ENCODE measurements around the gene CADM2. TPM values are rescaled to one million over a fixed set of nuclear protein-coding genes. Genes with fewer than 3 reads are reported as not detected.
"Not testable (repeated sequence)": the region's sequence is repeated elsewhere in the genome, so short reads cannot be mapped to it uniquely, and the experiment has no call there.

The CADM2 gene
- total RNA-seq, 1 donor from 2014 or later, result not detected

DNA sequence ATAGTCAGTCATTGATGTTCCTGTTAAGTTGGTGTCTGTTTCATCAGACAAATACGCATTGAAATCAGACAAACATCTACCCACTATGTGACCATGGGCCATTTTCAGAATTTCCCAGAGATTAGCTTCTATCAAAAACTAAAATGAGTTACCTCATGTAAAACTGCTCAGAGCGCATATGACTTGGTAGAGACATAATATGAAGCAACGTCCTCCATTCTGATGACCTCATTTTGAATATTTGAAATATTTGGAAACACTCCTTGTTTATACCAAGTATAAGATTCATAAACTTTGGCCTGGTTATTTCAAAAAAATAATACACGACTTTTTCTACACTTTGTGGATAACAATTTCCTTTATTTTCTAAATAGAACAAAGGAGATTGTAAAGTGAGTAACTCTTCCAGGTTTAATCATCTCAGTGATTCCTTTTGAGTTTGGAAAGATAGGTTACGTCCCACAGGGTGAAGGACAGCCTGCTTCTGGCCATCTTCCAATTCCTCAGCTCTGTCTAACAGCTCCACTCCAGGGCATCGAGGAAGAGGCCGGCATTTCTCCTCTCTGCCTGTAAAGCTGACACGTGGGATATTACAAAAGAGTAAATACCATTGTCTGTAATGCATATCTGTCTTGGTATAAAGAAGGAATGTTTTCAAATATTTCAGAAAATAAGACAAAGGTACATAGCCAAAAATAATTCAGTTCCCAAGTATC lies 122.6 kb downstream of the CADM2 start:
- no peak for DNase-seq

DNA sequence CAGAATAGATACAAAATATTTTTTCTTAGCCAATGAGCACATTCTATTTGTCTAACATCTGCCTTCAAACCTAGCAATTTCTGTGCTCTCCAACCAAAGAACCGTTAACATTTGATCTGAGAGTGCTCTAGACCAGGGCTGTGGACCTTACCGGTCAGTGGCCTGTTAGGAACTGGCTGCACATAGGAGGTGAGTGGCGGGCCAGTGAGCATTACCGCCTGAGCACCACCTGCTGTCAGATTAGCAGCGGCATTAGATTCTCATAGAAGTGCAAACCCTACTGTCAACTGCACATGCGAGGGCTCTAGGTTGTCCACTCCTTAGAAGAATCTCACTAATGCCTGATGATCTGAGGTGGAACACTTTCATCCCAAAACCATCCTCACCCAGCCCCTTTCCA lies 131.7 kb downstream of the CADM2 start:
- DNase-seq, result no peak

DNA sequence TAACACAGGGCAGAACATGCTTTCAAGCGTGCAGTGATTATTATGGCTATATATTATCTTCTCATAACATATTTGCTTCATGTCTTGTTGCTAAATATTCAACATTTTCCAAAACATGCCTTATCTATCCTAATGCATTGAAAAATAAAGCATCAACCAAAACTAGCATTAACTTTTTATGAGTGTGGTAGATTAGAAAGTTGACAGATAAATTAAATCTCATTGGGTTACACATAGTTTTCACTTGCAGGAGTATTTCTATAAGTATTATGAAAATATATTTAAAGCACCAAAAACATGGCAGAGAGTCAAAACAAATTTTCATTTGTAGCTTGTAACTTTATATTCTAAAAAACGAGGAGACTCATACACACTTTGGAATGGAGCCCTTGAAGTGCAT lies 141.5 kb downstream of the CADM2 start:
- DNase-seq, result no peak

DNA sequence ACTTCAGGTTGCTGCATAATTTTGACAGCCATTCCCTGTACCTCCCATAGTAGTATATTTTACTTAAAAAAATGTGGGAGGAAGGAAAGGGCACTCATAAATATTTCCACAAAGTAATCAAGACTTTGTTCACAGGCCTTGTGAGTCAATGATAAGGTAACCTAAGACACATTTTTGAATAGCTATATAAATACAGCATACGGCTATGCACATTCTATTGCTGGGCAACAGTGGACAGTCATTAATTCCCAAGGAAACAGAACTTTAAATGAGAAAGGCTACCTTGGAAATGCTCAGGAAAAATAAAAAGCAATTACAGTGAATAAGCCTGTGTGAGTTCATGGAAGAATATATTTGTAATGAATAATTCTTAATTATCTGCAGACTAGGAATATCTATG lies 144.0 kb downstream of the CADM2 start:
- DNase-seq, result no peak

DNA sequence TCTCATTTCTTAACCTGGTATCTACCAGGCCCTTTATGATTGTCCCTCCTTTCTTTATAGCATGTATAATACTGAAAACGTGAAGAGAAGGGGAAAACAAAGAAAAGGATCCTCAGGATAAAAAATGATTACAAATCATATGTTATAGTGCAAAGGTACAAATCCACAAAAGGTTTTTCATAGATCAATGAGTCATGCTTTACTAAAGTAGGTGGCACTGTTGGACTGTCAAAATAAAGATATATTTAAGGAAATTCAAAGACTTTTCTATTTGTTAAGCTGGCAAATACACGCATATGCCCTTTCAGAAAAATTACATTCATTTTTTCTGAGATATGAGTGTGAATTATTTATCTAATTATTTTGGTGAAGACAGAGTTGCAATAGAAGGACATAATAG lies 151.6 kb downstream of the CADM2 start:
- no peak for DNase-seq

DNA sequence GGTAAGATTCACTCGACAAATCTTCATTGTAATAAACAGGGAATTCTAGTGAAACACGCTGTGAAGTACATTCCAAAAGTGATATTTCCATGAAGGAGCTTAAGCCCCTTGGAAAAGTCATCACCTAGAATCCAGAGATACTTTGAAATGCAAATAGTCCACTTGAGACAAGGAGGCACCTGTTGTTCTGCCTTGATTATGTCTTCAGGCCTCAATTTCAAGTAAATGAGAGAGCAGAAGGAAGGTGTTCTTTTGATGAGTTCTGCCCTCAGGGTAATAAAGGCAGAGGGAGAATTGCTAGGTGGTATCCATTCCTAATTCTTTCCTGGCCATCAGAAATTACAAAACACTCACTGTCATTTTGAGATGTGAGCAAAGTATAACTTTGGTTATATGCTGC lies 162.1 kb downstream of the CADM2 start:
- no peak for DNase-seq

DNA sequence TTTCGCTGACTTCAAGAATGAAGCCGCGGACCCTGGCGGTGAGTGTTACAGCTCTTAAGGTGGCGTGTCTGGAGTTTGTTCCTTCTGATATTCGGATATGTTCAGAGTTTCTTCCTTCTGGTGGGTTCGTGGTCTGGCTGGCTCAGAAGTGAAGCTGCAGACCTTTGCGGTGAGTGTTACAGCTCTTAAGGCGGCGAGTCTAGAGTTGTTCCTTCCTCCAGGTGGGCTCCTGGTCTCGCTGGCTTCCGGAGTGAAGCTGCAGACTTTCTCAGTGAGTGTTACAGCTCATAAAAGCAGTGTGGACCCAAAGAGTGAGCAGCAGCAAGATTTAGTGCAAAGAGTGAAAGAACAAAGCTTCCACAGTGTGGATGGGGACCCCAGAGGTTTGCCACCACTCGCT lies 174.1 kb downstream of the CADM2 start:
- DNase-seq, result not testable (repeated sequence)

DNA sequence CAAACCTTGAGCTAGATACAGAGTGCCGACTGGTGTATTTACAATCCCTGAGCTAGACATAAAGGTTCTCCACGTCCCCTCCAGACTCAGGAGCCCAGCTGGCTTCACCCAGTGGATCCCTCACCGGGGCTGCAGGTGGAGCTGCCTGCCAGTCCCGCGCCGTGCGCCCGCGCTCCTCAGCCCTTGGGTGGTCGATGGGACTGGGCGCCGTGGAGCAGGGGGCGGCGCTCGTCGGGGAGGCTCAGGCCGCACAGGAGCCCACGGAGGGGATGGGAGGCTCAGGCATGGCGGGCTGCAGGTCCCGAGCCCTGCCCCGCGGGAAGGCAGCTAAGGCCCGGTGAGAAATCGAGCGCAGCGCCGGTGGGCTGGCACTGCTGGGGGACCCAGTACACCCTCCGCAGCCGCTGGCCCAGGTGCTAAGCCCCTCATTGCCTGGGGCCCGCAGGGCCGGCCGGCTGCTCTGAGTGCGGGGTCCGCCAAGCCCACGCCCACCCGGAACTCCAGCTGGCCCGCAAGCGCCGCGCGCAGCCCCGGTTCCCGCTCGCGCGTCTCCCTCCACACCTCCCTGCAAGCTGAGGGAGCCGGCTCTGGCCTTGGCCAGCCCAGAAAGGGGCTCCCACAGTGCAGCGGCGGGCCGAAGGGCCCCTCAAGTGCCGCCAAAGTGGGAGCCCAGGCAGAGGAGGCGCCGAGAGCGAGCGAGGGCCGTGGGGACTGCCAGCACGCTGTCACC lies 175.1 kb downstream of the CADM2 start:
- not testable (repeated sequence) for DNase-seq

DNA sequence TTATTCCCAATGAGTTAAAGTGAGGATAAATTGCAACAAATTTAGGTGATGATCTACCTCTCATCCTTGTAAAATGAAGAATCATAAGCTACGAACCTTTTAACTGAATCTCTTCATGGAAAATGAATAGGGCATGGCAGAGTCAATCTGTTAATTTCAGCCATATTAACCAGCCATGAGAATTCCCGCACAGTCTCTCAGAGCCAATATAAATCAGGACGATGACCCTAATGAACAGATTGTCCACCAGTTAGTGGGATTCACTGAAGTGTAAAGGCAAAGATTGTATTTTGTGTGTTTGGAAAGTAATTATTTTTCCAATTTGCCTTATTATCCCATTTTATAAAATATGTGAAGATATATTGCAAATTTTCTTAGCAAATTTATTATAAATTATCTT lies 183.8 kb downstream of the CADM2 start:
- DNase-seq, result no peak

DNA sequence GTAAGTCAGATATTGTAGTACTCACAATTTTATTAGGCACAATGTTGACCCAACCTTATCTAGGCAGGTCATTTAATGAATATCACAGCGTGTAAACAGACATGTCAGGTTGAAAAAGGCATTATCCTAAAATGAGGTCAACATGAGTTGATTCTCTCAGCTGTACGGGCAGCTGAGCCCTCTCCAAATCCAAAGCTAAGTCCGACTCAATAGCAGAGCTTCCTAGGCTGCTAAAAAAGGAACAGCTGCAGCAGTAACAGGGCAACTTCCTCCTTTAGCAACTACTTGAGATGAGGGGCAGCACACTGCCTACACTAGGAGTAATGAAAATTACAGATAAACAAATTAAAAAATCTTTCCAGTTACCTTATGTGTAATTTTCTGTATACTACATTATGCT lies 189.2 kb downstream of the CADM2 start:
- DNase-seq, result no peak

DNA sequence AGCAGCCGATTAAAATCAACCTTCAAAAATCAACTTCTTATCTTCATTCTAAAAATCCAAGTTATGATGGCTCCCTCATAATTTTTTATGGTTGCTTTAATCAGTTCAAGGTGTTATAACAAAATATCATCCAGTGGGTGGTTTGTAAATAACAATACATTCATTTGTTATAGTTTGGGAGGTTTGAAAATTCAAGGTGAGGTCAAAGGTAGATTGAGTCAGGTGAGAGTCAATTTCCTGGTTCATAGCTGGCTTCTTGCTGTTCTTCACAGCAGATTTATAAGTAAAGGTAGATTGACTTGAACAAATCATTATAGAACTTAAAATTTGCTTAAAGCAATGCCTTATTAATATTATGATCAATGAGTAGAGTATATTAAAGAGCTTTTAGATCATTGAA lies 192.8 kb downstream of the CADM2 start:
- no peak for DNase-seq

DNA sequence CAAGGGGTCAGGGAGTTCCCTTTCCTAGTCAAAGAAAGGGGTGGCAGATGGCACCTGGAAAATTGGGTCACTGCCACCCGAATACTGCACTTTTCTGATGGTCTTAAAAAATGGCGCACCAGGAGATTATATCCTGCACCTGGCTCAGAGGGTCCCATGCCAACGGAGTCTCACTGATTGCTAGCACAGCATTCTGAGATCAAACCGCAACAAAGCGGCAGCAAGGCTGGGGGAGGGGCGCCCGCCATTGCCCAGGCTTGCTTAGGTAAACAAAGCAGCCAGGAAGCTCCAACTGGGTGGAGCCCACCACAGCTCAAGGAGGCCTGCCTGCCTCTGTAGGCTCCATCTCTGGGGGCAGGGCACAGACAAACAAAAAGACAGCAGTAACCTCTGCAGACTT lies 194.5 kb downstream of the CADM2 start:
- not testable (repeated sequence) for DNase-seq

DNA sequence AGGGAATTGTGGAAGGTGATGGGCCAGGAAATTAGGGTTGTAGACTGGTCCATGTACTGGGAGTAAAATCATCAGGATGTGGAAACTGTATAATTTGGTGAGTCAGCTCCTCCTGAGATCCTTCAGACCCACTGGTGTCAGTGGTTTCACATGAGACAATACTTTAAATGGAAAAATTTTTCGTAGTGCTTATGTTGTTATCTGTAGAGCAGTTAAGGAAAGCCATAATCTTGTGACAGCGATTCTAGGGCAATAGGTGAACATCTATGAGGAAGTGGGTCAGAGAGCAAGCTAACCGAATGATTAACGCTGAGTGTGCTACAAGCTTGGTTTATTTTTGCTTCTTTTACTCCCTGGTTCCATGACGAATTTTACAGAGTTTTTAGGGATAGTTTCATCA lies 200.6 kb downstream of the CADM2 start:
- DNase-seq, result no peak

DNA sequence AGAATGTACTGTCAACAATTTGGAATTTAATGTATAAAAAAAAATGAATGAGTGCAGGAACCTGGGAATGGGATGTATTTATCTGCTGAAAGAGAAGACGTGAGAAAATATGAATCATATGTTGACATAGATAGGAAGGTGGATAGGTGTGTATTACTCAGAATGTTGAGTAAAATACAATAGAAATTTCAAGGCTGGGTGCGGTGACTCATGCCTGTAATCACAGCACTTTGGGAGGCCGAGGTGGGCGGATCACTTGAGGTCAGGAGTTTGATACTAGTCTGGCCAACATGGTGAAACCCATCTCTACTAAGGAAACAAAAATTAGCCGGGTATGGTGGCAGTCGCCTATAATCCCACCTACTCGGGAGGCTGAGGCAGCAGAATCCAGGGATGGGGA lies 202.8 kb downstream of the CADM2 start:
- DNase-seq, result no peak

DNA sequence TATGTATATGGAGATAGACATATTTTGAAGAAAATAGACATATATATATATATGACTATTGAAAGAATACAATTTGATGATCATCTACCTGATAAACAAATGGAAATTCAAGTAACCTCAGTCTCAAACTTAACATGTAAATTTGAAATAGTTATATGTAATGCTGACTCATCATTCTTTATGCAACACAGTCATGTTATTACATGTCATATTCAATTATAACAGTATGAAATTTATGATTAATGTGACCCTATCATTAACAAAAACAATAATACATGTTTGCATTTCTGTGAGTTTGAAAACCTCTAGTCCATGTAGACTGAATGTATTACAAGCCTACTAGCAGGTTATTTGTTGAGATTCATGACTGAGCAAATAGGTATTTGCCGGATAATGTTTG lies 204.1 kb downstream of the CADM2 start:
- DNase-seq, result no peak

DNA sequence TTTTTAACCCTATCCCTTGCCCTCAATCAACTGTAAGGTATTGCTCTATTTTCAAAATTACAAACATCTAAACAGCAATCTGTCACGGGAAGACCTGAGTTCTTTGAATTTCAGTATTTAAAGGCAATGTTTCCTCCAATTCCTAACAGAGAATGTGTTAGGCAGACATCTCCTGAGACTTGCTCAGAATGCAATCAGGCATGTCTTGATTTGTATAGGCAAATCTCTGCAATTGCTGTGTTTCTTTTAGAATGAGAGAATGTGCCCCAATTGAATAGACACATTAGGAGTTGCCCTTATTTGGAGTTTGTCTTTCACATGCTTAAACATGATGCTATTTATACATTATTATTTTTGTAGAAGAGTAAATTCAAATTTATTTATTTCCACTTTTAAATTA lies 205.6 kb downstream of the CADM2 start:
- DNase-seq, result no peak

DNA sequence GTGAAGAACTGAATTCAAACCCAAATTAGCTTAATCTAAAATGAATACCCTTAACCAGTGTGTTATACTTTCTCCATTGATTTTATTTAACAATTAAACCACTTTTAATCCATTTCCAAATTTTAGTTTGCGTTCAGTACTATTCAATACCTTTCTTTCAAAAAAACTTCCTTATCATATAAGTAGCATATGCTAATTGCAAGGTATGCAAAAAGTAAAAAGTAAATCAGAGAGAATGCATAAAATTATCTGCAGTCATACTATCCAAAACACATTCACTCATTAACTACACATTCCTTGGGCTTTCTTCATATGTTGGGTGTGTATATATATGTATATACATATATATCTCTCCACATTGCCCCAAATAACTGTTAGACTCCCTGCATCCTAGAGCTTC lies 208.8 kb downstream of the CADM2 start:
- DNase-seq, result no peak

DNA sequence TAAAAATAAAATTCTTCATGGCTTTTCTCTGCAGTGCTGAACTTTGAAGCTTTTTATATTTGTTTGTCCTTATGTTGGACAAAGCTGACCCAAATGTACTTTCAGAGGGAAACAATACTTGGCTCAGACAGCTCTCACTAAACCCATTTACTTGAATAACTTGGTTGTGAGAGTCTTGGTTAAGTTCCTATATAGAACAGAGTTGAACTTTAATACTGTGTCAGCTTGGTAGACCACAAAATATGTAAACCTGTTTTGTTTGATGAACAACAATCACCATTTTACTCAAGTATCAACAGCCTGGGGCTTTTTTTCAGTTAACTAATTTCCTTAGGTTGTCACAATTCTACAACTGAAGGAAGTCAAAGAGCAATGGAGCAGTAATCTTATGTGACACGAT lies 211.9 kb downstream of the CADM2 start:
- no peak for DNase-seq

DNA sequence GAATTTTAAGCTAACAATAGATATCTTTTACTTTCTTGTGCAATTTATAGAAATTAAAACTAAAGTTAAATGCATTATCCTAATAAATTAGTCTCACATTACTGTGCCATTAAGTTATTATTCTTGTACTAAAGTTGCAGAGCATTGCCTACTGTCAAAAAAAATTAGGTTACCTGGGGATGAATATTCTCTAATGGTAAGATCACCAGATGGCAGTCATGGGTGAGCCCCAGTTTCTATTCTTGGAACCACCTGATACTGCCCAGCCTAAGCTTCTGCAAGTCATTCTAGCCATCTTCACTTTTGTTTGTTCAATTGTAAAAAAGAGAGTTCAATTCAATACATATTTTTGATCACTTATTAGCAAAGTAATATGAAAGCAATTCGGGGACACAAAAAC lies 213.2 kb downstream of the CADM2 start:
- DNase-seq, result no peak

DNA sequence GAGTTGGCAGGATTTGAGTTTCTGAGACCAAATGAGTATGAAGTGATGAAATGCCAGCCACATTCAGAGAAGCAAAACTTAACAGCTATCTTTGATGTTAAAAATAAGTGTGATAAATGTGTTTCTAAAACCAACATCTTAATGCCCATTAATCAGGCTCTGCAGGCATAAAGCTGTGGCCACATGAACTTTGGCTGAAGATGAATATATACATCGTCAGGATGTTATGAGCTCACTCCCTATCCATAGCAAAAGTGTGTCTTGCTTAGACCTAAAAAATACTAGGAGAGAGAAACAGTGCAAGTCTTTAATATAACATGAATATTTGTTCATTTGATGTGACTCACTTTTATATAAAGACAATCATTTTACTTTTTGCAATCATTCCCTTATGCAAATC lies 218.0 kb downstream of the CADM2 start:
- DNase-seq, result no peak

DNA sequence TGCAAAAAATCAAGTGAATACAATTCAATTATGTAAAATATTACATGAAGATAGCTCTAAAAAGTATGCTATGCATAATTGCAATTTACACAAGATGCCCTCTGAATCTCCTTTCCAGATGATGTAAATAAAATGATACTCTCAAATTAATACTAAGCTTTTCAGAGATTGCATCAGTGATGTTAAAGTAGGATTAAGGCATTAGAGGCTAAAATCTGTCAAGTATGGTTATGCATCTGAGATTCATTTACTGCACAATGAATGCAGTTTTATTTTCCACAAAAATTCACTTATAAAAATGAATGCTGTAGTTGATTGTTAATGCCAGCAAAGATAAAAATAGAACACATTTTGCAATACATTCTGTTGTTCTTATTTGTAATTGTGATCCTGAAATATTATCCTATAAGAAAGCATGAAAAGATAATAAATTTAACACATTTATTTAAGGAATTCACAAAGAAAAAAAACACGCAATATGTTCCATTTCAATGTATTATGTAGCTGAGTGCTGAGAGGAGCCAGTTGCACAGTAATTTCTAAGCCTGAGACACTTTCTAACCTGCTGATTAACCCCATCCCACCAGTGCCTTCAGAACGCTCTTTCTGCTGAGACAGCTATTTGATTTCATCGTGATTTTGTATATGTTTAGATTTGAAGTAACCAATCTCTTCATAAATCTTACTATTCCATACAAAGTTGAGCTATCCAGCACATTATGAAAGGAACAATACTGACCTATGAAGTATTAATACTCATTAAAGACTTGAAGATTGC lies 224.4 kb downstream of the CADM2 start:
- DNase-seq, result no peak

DNA sequence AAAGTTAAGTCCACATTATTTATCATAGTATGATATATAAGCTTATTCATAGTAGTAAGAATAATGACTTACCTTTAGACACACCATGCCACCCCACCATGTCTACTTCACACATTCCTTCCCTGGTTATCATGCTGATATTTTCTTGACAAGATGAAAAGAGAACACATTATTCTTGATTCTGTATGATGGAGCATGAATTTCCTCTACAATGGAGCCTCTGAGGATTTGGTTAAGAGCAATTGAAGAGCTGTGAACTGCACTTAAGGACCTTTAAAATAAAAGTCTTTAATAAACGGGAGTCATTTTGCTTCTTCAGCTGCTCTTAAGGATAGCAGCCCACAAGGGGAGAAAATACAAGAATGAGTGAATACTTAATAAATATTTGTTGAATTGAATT lies 226.7 kb downstream of the CADM2 start:
- DNase-seq, result no peak

DNA sequence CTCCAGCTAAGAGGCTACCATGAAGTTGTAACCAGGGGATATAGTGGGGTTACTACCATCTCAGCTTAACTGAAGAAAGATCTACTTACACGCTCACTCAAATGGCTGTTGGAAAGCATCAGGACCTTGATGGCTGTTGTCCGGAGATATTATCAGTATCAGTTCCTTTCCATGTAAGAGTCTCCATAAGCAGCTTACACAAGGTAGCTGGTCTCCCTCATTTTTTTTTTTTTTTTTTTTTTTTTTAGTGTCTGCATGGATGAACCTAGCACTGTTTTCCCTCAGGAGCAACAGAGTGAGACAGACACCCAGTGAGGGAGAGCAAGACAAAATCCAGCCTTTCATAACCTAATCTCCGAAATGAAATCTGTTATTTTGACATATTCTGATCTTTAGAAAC lies 230.9 kb downstream of the CADM2 start:
- no peak for DNase-seq

DNA sequence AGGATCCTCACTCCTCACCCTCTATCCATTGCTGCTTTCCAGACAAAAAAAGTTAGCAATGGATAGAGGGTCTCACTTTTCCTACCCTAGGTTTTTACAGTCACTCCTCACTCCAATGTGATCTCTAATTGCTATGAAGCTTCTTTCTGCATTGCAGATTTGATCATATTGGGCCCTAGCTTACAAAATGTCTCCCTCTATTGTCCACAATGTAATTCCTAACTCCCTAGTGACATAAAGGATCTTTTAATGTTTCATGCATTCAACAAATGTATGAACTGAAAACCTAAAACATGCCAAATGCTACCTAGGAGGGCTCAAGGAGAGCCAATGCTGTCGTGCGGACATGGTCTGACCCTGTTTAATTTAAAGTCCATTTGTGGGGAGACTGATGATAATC lies 234.8 kb downstream of the CADM2 start:
- DNase-seq, result no peak
